Keratinocyte (primary cell): ENCODE measurements around the gene GTPBP6. TPM values are rescaled to one million over a fixed set of nuclear protein-coding genes. Genes with fewer than 3 reads are reported as not detected.

Source experiments
- DNase-seq: peaks from one replicate; pipeline ENCODE4 v3.0.0-alpha.2; 2011; ENCODE audit warnings: low read depth, missing footprints, low spot score
- FAIRE-seq: peaks from 2 replicates; lab custom pipeline; 2011; peaks lifted over from hg19 to GRCh38; lab: Jason Lieb, UNC
- H2AFZ ChIP-seq: 2 replicates; pipeline ENCODE4 v1.6.0; 2012; ENCODE audit warnings: low read length, control low read depth, inconsistent platforms; ENCODE audit not compliant: control insufficient read depth
- H3K27ac ChIP-seq: 2 replicates; pipeline ENCODE4 v1.5.1; 2011; ENCODE audit warnings: low read length; ENCODE audit not compliant: control insufficient read depth, insufficient read depth
- H3K27me3 ChIP-seq: 3 replicates; pipeline ENCODE4 v1.6.0; 2011; ENCODE audit warnings: low read length; ENCODE audit not compliant: control insufficient read depth, insufficient read depth; ENCODE audit errors: extremely low read depth
- H3K36me3 ChIP-seq, 2 experiments: 2 replicates in 1 of 2; 3 replicates in 1 of 2; pipeline ENCODE4 v1.5.1; 2011; ENCODE audit warnings: low read length in 2 of 2, mild to moderate bottlenecking in 1 of 2; ENCODE audit not compliant: control insufficient read depth in 2 of 2, insufficient read depth in 2 of 2; ENCODE audit errors: extremely low read depth in 1 of 2
- H3K4me1 ChIP-seq: 3 replicates; pipeline ENCODE4 v1.5.1; 2011; ENCODE audit warnings: low read length; ENCODE audit not compliant: control insufficient read depth, insufficient read depth; ENCODE audit errors: extremely low read depth
- H3K4me2 ChIP-seq: 3 replicates; pipeline ENCODE4 v1.6.0; 2011; ENCODE audit warnings: low read depth, low read length; ENCODE audit not compliant: control insufficient read depth, insufficient read depth; ENCODE audit errors: extremely low read depth
- H3K4me3 ChIP-seq, 3 experiments: fragments of 200-600 bp in 1 of 3; sonication (generic) in 1 of 3; 2 replicates in 2 of 3; 3 replicates in 1 of 3; pipeline ENCODE4 v1.5.1; 2011 to 2016; ENCODE audit warnings: low read length in 3 of 3, mild to moderate bottlenecking in 3 of 3, control low read depth in 2 of 3, inconsistent platforms in 1 of 3, low read depth in 1 of 3, mixed read lengths in 1 of 3, mixed run types in 1 of 3, moderate library complexity in 1 of 3; ENCODE audit not compliant: control insufficient read depth in 2 of 3, insufficient read depth in 2 of 3; ENCODE audit errors: extremely low read depth in 1 of 3
- H3K79me2 ChIP-seq: 2 replicates; pipeline ENCODE4 v1.6.0; 2012; ENCODE audit warnings: low read length; ENCODE audit not compliant: control insufficient read depth, insufficient read depth
- H3K9ac ChIP-seq: 3 replicates; pipeline ENCODE4 v1.6.0; 2011; ENCODE audit warnings: low read length; ENCODE audit not compliant: control insufficient read depth, insufficient read depth; ENCODE audit errors: extremely low read depth
- H3K9me1 ChIP-seq: 3 replicates; pipeline ENCODE4 v1.6.0; 2011; ENCODE audit warnings: low read length; ENCODE audit not compliant: control insufficient read depth, insufficient read depth; ENCODE audit errors: extremely low read depth
- H3K9me3 ChIP-seq: 2 replicates; pipeline ENCODE4 v1.5.1; 2012; ENCODE audit warnings: low read depth, low read length; ENCODE audit not compliant: control insufficient read depth
- H4K20me1 ChIP-seq: 3 replicates; pipeline ENCODE4 v1.6.0; 2011; ENCODE audit warnings: low read length; ENCODE audit not compliant: control insufficient read depth, insufficient read depth; ENCODE audit errors: extremely low read depth
- CTCF ChIP-seq, 3 experiments: IDR thresholded peaks in 1 of 3; conservative IDR thresholded peaks in 1 of 3; optimal IDR thresholded peaks in 1 of 3; 2 replicates in 2 of 3; 3 replicates in 1 of 3; pipeline versions ENCODE3 to v1.5.1; 2011; ENCODE audit warnings: low read length in 3 of 3, mild to moderate bottlenecking in 3 of 3, moderate library complexity in 2 of 3, control low read depth in 1 of 3, inconsistent platforms in 1 of 3; ENCODE audit not compliant: insufficient read depth in 2 of 3; ENCODE audit errors: extremely low read depth in 1 of 3
- EZH2 ChIP-seq: IDR thresholded peaks from one replicate; pipeline ENCODE4 v1.6.1; 2012; ENCODE audit warnings: inconsistent platforms, mild to moderate bottlenecking, low read length, moderate library complexity
- dilution Hi-C: fragments of 300-500 bp; cut with MboI; formaldehyde crosslinking; loops from one replicate; pipeline ENCODE4 v1.7.0; 2020; ENCODE audit warnings: low sequenced_read_pairs; ENCODE audit not compliant: extremely low pct_ligation_motif_present
- polyA plus RNA-seq, 5 experiments: library from polyadenylated mRNA; depleted of rRNA in 3 of 5; stranded (reverse) in 3 of 5; stranded (forward) in 1 of 5; unstranded in 1 of 5; fragments of >200 nt; gene quantifications; 1 replicate in 1 of 5; 2 replicates in 3 of 5; 3 replicates in 1 of 5; pipeline versions ENCODE4 v1.2.1 to v1.2.3, GENCODE V29; 2011 to 2012; ENCODE audit warnings: missing spikeins in 2 of 5, low read depth in 1 of 5, low replicate concordance in 1 of 5

Gene GTPBP6
- polyA plus RNA-seq, 1 donor (not counting 4 experiments of a cell fraction or from before 2014, with no cell fraction given): 16.7 TPM

DNA sequence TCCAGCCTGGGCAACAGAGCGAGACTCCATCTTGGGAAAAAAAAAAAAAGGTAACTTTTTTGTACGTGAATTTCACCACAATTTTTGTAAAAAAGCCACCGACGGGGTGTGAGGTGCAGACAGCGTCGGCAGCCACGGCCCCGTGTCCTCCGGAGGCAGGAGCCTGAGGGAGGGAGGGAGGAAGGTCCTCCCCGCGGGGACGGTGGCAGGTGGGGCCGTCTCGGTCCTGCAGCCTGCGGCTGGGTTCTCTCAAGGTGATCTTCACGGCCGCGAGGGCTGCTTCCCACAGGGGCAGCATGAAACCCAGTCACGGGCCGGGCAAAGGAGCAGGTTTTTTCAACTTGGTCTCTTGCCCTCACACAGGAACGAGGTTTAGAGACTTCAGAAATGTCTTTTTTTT lies 23.5 kb downstream of the GTPBP6 start:
- dilution Hi-C loops: no loop called here

GRCh38 chrX:292900-293897 lies 25.4 kb downstream of the GTPBP6 start:
- Histone ChIP-seq H3K4me2 (no peak overlapping the region), H2AFZ (no peak overlapping the region), H3K79me2 (no peaks in the 10 kb centered on the region), H3K9ac (no peak overlapping the region), H3K4me1 (peaks cover under 1% of the 10 kb centered on the region), H3K36me3 (peaks cover 7 to 12% of the 10 kb centered on the region in 2 experiments), H3K27me3 (no peaks in the 10 kb centered on the region), H3K9me1 (no peaks in the 10 kb centered on the region), H4K20me1 (no peaks in the 10 kb centered on the region), H3K9me3 (no peaks in the 10 kb centered on the region), H3K27ac (no peak overlapping the region), H3K4me3 (no peak overlapping the region)
- DNase-seq: no peak
- no peak for TF ChIP-seq EZH2
- FAIRE-seq: no peak
- dilution Hi-C loops: no loop called here

More for the DNA sequence above, 23.5 kb downstream of the GTPBP6 start:
- no peaks in the 10 kb centered on the region for H3K9me1 ChIP-seq
- H3K4me3 ChIP-seq: no peak overlapping the region
- H3K9ac ChIP-seq: no peak overlapping the region
- H3K27me3 ChIP-seq: no peaks in the 10 kb centered on the region
- DNase-seq (no peak), FAIRE-seq (no peak)
- H3K27ac ChIP-seq: no peak overlapping the region
- no peaks in the 10 kb centered on the region for H3K4me1 ChIP-seq
- no peak overlapping the region for H2AFZ ChIP-seq
- no peaks in the 10 kb centered on the region for H3K79me2 ChIP-seq
- H3K36me3 ChIP-seq: peaks cover 2 to 9% of the 10 kb centered on the region in 2 experiments
- TF ChIP-seq CTCF (optimal IDR thresholded peaks at IDR 0.05 in 1 of 3, IDR thresholded peaks at IDR 0.05 in 1 of 3, conservative IDR thresholded peaks at IDR 0.05 in 1 of 3; ENCODE audit: extremely low read depth in 1 of 3, insufficient read depth in 2 of 3, low read length in 3 of 3) (no peak), EZH2 (no peak)
- no peak overlapping the region for H3K4me2 ChIP-seq
- no peaks in the 10 kb centered on the region for H4K20me1 ChIP-seq
- H3K9me3 ChIP-seq: no peaks in the 10 kb centered on the region
